GM18499 (cell line): ENCODE measurements around the gene ADRA2C.

Source experiments
- ATAC-seq: cut with Tn5 transposase; IDR thresholded peaks from one replicate; pipeline ENCODE4 v1.9.1; 2021; ENCODE audit warnings: moderate number of reproducible peaks; ENCODE audit not compliant: insufficient read depth, unreplicated experiment

Gene ADRA2C

GRCh38 chr4:3766036-3766784 lies at the start of gene ADRA2C:
Gene ADRA2C, plus strand, starts transcription at chr4:3766385. Its CDS starts 222 bp downstream, at chr4:3766607.
- no peak for ATAC-seq

GRCh38 chr4:3716631-3717235 lies 49.5 kb upstream of the ADRA2C start:
- no peak for ATAC-seq

- ATAC-seq = no peak
Measured at GRCh38 chr4:3717241-3717640, 48.9 kb upstream of the ADRA2C start.

- no peak for ATAC-seq
Measured at GRCh38 chr4:3718462-3718861, 47.7 kb upstream of the ADRA2C start.

- no peak for ATAC-seq
Measured at GRCh38 chr4:3719191-3719590, 47.0 kb upstream of the ADRA2C start.

- no peak for ATAC-seq
Measured at GRCh38 chr4:3719836-3720235, 46.3 kb upstream of the ADRA2C start.

- ATAC-seq = no peak
Measured at GRCh38 chr4:3720466-3720865, 45.7 kb upstream of the ADRA2C start.

GRCh38 chr4:3721186-3721585 lies 45.0 kb upstream of the ADRA2C start:
- ATAC-seq = no peak

GRCh38 chr4:3721627-3722026 lies 44.6 kb upstream of the ADRA2C start:
- ATAC-seq = no peak

- ATAC-seq = no peak
Measured at GRCh38 chr4:3722446-3723231, 43.5 kb upstream of the ADRA2C start.

GRCh38 chr4:3723232-3723642 lies 42.9 kb upstream of the ADRA2C start:
- ATAC-seq = no peak

- ATAC-seq = no peak
Measured at GRCh38 chr4:3724319-3725231, 41.6 kb upstream of the ADRA2C start.

GRCh38 chr4:3725936-3726870 lies 40.0 kb upstream of the ADRA2C start:
- ATAC-seq = no peak

GRCh38 chr4:3727847-3728469 lies 38.2 kb upstream of the ADRA2C start:
- no peak for ATAC-seq

GRCh38 chr4:3729188-3729881 lies 36.9 kb upstream of the ADRA2C start:
- no peak for ATAC-seq

GRCh38 chr4:3729882-3730226 lies 36.3 kb upstream of the ADRA2C start:
- no peak for ATAC-seq

- ATAC-seq = no peak
Measured at GRCh38 chr4:3730422-3731190, 35.6 kb upstream of the ADRA2C start.
